ENCODE results near the gene SEC24C. TPM values are rescaled to one million over a fixed set of nuclear protein-coding genes. Genes with fewer than 3 reads are reported as not detected.

The SEC24C gene
- total and polyA plus RNA-seq, 8 donors = 59.9 to 88.1 (median 64.9) TPM

GRCh38 chr10:73806176-73806950 lies 62.2 kb downstream of the SEC24C start:
- intact Hi-C loops (cut with DNase I) = no loop called here
- Histone ChIP-seq H3K4me3 (no peak overlapping the region), H3K27ac (no peak overlapping the region), H3K9me3 (no peaks in the 10 kb centered on the region), H3K4me1 (peaks cover 5 to 45% of the 10 kb centered on the region in 2 donors), H3K27me3 (no peaks in the 10 kb centered on the region), H3K36me3 (peaks cover 0 to 78% of the 10 kb centered on the region in 2 donors)
- no peak for DNase-seq
- TF ChIP-seq, protein P1, sequence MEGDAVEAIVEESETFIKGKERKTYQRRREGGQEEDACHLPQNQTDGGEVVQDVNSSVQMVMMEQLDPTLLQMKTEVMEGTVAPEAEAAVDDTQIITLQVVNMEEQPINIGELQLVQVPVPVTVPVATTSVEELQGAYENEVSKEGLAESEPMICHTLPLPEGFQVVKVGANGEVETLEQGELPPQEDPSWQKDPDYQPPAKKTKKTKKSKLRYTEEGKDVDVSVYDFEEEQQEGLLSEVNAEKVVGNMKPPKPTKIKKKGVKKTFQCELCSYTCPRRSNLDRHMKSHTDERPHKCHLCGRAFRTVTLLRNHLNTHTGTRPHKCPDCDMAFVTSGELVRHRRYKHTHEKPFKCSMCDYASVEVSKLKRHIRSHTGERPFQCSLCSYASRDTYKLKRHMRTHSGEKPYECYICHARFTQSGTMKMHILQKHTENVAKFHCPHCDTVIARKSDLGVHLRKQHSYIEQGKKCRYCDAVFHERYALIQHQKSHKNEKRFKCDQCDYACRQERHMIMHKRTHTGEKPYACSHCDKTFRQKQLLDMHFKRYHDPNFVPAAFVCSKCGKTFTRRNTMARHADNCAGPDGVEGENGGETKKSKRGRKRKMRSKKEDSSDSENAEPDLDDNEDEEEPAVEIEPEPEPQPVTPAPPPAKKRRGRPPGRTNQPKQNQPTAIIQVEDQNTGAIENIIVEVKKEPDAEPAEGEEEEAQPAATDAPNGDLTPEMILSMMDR (IDR thresholded peaks at IDR 0.05) = no peak
- ATAC-seq = no peak

GRCh38 chr10:73807471-73807870 lies 63.3 kb downstream of the SEC24C start:
- Histone ChIP-seq H3K4me3 (no peak overlapping the region), H3K36me3 (peaks cover 0 to 67% of the 10 kb centered on the region in 2 donors)
- TF ChIP-seq, protein P1 (IDR thresholded peaks at IDR 0.05) = no peak

GRCh38 chr10:73808021-73808815 lies 64.0 kb downstream of the SEC24C start:
- peaks cover 0 to 61% of the 10 kb centered on the region in 2 donors for H3K36me3 ChIP-seq
- intact Hi-C loops (cut with DNase I) = no loop called here
- no peak for ATAC-seq
- H3K9me3 ChIP-seq = no peaks in the 10 kb centered on the region
- peaks cover 5 to 51% of the 10 kb centered on the region in 2 donors for H3K4me1 ChIP-seq
- H3K27ac ChIP-seq = no peak overlapping the region
- H3K4me3 ChIP-seq = no peak overlapping the region
- DNase-seq = no peak
- TF ChIP-seq, protein P1 (IDR thresholded peaks at IDR 0.05) = no peak
- no peaks in the 10 kb centered on the region for H3K27me3 ChIP-seq

More at GRCh38 chr10:73807471-73807870, 63.3 kb downstream of the SEC24C start:
- Histone ChIP-seq H3K9me3 (no peaks in the 10 kb centered on the region), H3K27ac (no peak overlapping the region), H3K4me1 (peaks cover 5 to 51% of the 10 kb centered on the region in 2 donors), H3K27me3 (no peaks in the 10 kb centered on the region)
- ATAC-seq (no peak), DNase-seq (no peak)
- intact Hi-C loops (cut with DNase I) = no loop called here

GRCh38 chr10:73809061-73809818 lies 65.1 kb downstream of the SEC24C start:
- Histone ChIP-seq H3K36me3 (peaks cover 0 to 61% of the 10 kb centered on the region in 2 donors), H3K27ac (no peak overlapping the region), H3K9me3 (no peaks in the 10 kb centered on the region), H3K4me3 (no peak overlapping the region), H3K27me3 (no peaks in the 10 kb centered on the region), H3K4me1 (peaks cover 5 to 51% of the 10 kb centered on the region in 2 donors)
- DNase-seq = no peak
- no peak for ATAC-seq
- intact Hi-C loops (cut with DNase I) = no loop called here
- TF ChIP-seq, protein P1 (IDR thresholded peaks at IDR 0.05) = no peak
